K562 (cell line): ENCODE data around the gene SLC20A1. TPM values are rescaled to one million over a fixed set of nuclear protein-coding genes. Genes with fewer than 3 reads are reported as not detected.

ENCODE experiments used
- CEBPG ChIP-seq, 3 experiments: fragments of 200-800 bp in 1 of 3; sonication (Bioruptor generic) in 1 of 3; sonication (generic) in 1 of 3; formaldehyde crosslinking in 1 of 3; IDR thresholded peaks in 2 of 3; conservative IDR thresholded peaks in 1 of 3; 2 replicates each; pipeline versions ENCODE4 v1.6.1 to v1.8.0; 2016 to 2022; ENCODE audit warnings: missing compliant biosample characterization in 2 of 3, missing genetic modification characterization in 2 of 3, mild to moderate bottlenecking in 1 of 3, missing genetic modification reagents in 1 of 3
- CTBP1 ChIP-seq: fragments of 450-650 bp; IDR thresholded peaks from 2 replicates; pipeline ENCODE4 v1.6.1; 2016; ENCODE audit warnings: borderline replicate concordance
- PPARD ChIP-seq: fragments of 250-450 bp; sonication (Bioruptor Pico); IDR thresholded peaks from 2 replicates; pipeline ENCODE4 v1.8.0; 2022; ENCODE audit warnings: inconsistent platforms, mild to moderate bottlenecking, moderate library complexity
- TFAM ChIP-seq: fragments of 250-450 bp; sonication (Bioruptor Pico); conservative IDR thresholded peaks from 2 replicates; pipeline ENCODE4 v1.5.0; 2021; ENCODE audit warnings: mild to moderate bottlenecking, moderate library complexity
- ZNF146 ChIP-seq: IDR thresholded peaks from one replicate; pipeline ENCODE4 v1.6.1; 2018; ENCODE audit warnings: missing compliant biosample characterization; ENCODE audit not compliant: unreplicated experiment
- ZNF696 ChIP-seq: fragments of 250-450 bp; sonication (Bioruptor Pico); conservative IDR thresholded peaks from 2 replicates; pipeline ENCODE4 v1.4.0; 2020; ENCODE audit warnings: mild to moderate bottlenecking, moderate library complexity
- polyA plus RNA-seq, 8 experiments: library from polyadenylated mRNA; depleted of rRNA in 4 of 8; stranded (reverse) in 5 of 8; unstranded in 3 of 8; fragments of >200 nt; fragmentation: Nextera tagmentation in 2 of 8; fragmentation: Illumina TruSeq in 1 of 8; extraction: Ambion mirVana in 2 of 8; extraction: Trizol in 1 of 8; gene quantifications; 2 replicates each; pipeline versions ENCODE4 v1.2.1 to v1.2.3, GENCODE V29; 2011 to 2014; ENCODE audit warnings: inconsistent platforms in 1 of 8, missing spikeins in 1 of 8
- total RNA-seq, 7 experiments: library from RNA; depleted of rRNA in 6 of 7; stranded (reverse); fragments of >200 nt in 6 of 7; fragmentation: Illumina TruSeq in 2 of 7; extraction: Trizol in 2 of 7; gene quantifications; 2 replicates each; pipeline versions ENCODE4 v1.2.1 to v1.2.3, GENCODE V29; 2011 to 2021; ENCODE audit warnings: low replicate concordance in 1 of 7
- TF ChIP-seq, protein P1 (sequence below): fragments of 250-450 bp; sonication (Bioruptor Pico); IDR thresholded peaks from 2 replicates; pipeline ENCODE4 v1.8.0; 2022; ENCODE audit warnings: moderate library complexity, mild to moderate bottlenecking, inconsistent platforms
- TF ChIP-seq, protein P2 (sequence below), 2 experiments: IDR thresholded peaks; 2 replicates each; pipeline ENCODE4 v1.6.1; 2011; ENCODE audit warnings: borderline replicate concordance in 1 of 2, control low read depth in 1 of 2, low read depth in 1 of 2, low read length in 1 of 2, mild to moderate bottlenecking in 1 of 2, mixed read lengths in 1 of 2, moderate library complexity in 1 of 2; ENCODE audit not compliant: insufficient read depth in 1 of 2, insufficient read length in 1 of 2, poor library complexity in 1 of 2, severe bottlenecking in 1 of 2; ENCODE audit errors: extremely low read depth in 1 of 2

Gene SLC20A1
- total and polyA plus RNA-seq, 9 of the 15 experiments (the other 6 are each of a cell fraction or from before 2014, with no cell fraction given): 53.8 to 150 (median 74.7) TPM

DNA sequence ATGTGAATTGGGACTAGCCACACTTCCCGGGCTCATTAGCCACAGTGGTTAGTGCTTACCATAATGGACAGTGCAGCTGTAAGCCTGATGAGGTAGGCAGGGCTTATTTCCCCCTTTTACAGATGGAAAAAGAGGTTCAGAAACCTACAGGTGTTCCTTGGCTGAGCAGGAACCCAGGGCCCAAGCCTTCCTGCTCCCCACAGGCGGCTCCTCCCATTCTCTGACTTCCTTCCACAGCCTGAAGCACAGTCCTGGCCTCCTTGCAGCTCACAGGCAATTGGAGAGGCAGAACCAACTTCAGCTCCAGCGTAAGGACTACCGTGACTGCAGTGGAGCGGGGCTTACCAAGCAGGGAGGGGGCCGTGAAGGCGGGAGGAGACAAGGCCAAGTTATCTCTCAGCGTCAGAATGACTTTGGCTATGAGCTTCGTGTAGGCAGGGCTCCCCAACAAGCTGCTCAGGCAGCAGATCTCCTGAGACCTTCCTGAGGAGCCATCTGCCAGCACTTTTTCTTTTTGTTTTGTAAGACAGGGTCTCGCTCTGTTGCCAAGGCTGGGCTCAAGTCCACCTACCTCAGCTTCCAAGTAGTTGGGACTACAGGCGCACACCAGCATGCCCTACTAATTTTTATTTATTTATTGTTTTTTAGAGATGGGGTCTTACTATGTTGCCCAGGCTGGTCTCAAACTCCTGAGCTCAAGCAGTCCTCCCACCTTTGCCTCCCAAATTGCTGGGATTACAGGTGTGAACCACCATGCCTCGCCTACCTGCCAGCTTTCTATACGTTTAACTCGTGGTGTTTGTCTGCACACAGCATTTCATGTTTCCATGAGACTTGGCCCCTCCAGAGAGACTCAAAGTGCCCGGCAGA is 40.8 kb downstream of the SLC20A1 start (continued):
- peak; percentile 69; the same call in 1 of the 2 replicates for TF ChIP-seq CTBP1
- TF ChIP-seq TFAM (CRISPR knock-in tag): no peak
- TF ChIP-seq ZNF696 (CRISPR knock-in tag): no peak
- TF ChIP-seq, protein P1, sequence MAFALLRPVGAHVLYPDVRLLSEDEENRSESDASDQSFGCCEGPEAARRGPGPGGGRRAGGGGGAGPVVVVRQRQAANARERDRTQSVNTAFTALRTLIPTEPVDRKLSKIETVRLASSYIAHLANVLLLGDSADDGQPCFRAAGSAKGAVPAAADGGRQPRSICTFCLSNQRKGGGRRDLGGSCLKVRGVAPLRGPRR (CRISPR knock-in tag): no peak
- TF ChIP-seq ZNF146 (CRISPR knock-in tag): no peak
- TF ChIP-seq PPARD: no peak
- no peak for TF ChIP-seq CEBPG (CRISPR knock-in tag; IDR thresholded peaks at IDR 0.05)
- no peak for TF ChIP-seq CEBPG (tag; conservative IDR thresholded peaks at IDR 0.05 in 1 of 2, IDR thresholded peaks at IDR 0.05 in 1 of 2)
- TF ChIP-seq, protein P2, sequence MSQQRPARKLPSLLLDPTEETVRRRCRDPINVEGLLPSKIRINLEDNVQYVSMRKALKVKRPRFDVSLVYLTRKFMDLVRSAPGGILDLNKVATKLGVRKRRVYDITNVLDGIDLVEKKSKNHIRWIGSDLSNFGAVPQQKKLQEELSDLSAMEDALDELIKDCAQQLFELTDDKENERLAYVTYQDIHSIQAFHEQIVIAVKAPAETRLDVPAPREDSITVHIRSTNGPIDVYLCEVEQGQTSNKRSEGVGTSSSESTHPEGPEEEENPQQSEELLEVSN (IDR thresholded peaks at IDR 0.05; ENCODE audit: borderline replicate concordance in 1 of 2, extremely low read depth in 1 of 2, insufficient read depth in 1 of 2, insufficient read length in 1 of 2, low read depth in 1 of 2, low read length in 1 of 2, poor library complexity in 1 of 2, severe bottlenecking in 1 of 2): peak; percentile 65 to 68
